GM23338 (cell line): ENCODE measurements around the gene KCNMA1.

Experiments used
- CREB1 ChIP-seq: fragments of 250-450 bp; sonication (Bioruptor Pico); IDR thresholded peaks from 2 replicates; pipeline ENCODE4 v1.5.0; 2020; ENCODE audit warnings: low read depth, mild to moderate bottlenecking, moderate library complexity
- CTCF ChIP-seq, 2 experiments: fragments of 200-600 bp in 1 of 2; sonication (generic) in 1 of 2; conservative IDR thresholded peaks; 2 replicates each; pipeline versions ENCODE4 v1.5.1 to v1.6.1; 2016 to 2017; ENCODE audit warnings: antibody characterized with exemption in 2 of 2, low read depth in 2 of 2, mild to moderate bottlenecking in 2 of 2, moderate library complexity in 1 of 2
- EZH2 ChIP-seq: fragments of 200-600 bp; sonication (generic); IDR thresholded peaks from one replicate; pipeline ENCODE4 v1.8.0; 2017; ENCODE audit warnings: antibody characterized with exemption, mild to moderate bottlenecking, low read depth; ENCODE audit not compliant: unreplicated experiment
- EZH2phosphoT487 ChIP-seq: fragments of 200-600 bp; sonication (generic); IDR thresholded peaks from one replicate; pipeline ENCODE4 v1.8.1; 2018; ENCODE audit warnings: antibody characterized with exemption; ENCODE audit not compliant: unreplicated experiment
- NANOG ChIP-seq: IDR thresholded peaks from 2 replicates; pipeline ENCODE4 v1.6.1; 2016; ENCODE audit warnings: antibody characterized with exemption, borderline replicate concordance
- POLR2AphosphoS5 ChIP-seq: IDR thresholded peaks from 2 replicates; pipeline ENCODE4 v1.6.1; 2016; ENCODE audit warnings: antibody characterized with exemption, low read depth
- TF ChIP-seq, protein P1 (sequence below): IDR thresholded peaks from one replicate; pipeline ENCODE4 v1.6.1; 2018; ENCODE audit warnings: antibody characterized with exemption; ENCODE audit not compliant: unreplicated experiment
- TF ChIP-seq, protein P2 (sequence below): IDR thresholded peaks from 2 replicates; pipeline ENCODE4 v1.6.1; 2016; ENCODE audit warnings: antibody characterized with exemption

GRCh38 chr10:77428691-77429395, 208.8 kb downstream of the KCNMA1 start:
- TF ChIP-seq CTCF (conservative IDR thresholded peaks at IDR 0.05; ENCODE audit: low read depth in 2 of 2) (peak; percentile 67 to 70), POLR2AphosphoS5 (no peak), CREB1 (CRISPR knock-in tag) (no peak), EZH2 (no peak), NANOG (no peak), EZH2phosphoT487 (no peak)
- TF ChIP-seq, protein P1, sequence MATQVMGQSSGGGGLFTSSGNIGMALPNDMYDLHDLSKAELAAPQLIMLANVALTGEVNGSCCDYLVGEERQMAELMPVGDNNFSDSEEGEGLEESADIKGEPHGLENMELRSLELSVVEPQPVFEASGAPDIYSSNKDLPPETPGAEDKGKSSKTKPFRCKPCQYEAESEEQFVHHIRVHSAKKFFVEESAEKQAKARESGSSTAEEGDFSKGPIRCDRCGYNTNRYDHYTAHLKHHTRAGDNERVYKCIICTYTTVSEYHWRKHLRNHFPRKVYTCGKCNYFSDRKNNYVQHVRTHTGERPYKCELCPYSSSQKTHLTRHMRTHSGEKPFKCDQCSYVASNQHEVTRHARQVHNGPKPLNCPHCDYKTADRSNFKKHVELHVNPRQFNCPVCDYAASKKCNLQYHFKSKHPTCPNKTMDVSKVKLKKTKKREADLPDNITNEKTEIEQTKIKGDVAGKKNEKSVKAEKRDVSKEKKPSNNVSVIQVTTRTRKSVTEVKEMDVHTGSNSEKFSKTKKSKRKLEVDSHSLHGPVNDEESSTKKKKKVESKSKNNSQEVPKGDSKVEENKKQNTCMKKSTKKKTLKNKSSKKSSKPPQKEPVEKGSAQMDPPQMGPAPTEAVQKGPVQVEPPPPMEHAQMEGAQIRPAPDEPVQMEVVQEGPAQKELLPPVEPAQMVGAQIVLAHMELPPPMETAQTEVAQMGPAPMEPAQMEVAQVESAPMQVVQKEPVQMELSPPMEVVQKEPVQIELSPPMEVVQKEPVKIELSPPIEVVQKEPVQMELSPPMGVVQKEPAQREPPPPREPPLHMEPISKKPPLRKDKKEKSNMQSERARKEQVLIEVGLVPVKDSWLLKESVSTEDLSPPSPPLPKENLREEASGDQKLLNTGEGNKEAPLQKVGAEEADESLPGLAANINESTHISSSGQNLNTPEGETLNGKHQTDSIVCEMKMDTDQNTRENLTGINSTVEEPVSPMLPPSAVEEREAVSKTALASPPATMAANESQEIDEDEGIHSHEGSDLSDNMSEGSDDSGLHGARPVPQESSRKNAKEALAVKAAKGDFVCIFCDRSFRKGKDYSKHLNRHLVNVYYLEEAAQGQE, result no peak
- TF ChIP-seq, protein P2, sequence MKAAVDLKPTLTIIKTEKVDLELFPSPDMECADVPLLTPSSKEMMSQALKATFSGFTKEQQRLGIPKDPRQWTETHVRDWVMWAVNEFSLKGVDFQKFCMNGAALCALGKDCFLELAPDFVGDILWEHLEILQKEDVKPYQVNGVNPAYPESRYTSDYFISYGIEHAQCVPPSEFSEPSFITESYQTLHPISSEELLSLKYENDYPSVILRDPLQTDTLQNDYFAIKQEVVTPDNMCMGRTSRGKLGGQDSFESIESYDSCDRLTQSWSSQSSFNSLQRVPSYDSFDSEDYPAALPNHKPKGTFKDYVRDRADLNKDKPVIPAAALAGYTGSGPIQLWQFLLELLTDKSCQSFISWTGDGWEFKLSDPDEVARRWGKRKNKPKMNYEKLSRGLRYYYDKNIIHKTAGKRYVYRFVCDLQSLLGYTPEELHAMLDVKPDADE, result no peak
